Measurements from ENCODE around the gene PEF1. TPM values are rescaled to one million over a fixed set of nuclear protein-coding genes. Genes with fewer than 3 reads are reported as not detected.

Gene PEF1
- total RNA-seq, 1 donor from 2014 or later, result 69.9 TPM

- no peaks in the 10 kb centered on the region for H3K9me3 ChIP-seq
- H3K27me3 ChIP-seq, result peaks cover 12% of the 10 kb centered on the region
- DNase-seq, result no peak
- no peak for ATAC-seq
- no peak for TF ChIP-seq CTCF (IDR thresholded peaks at IDR 0.05)
- H3K4me3 ChIP-seq, result no peak overlapping the region
- no peaks in the 10 kb centered on the region for H3K36me3 ChIP-seq
- intact Hi-C loops (cut with DNase I), result no loop called here
- H3K4me1 ChIP-seq, result no peaks in the 10 kb centered on the region
- H3K27ac ChIP-seq, result no peak overlapping the region
These were observed 36.7 kb upstream of the PEF1 start for GRCh38 chr1:31681415-31681814.

GRCh38 chr1:31679676-31680230 is 35.1 kb upstream of the PEF1 start:
- Histone ChIP-seq H3K36me3 (no peaks in the 10 kb centered on the region), H3K27me3 (peaks cover 5% of the 10 kb centered on the region), H3K9me3 (no peaks in the 10 kb centered on the region), H3K4me1 (no peaks in the 10 kb centered on the region), H3K4me3 (no peak overlapping the region), H3K27ac (no peak overlapping the region)
- intact Hi-C loops (cut with DNase I), result no loop called here
- ATAC-seq (no peak), DNase-seq (no peak)
- TF ChIP-seq CTCF (IDR thresholded peaks at IDR 0.05), result no peak

- H3K4me3 ChIP-seq, result no peak overlapping the region
- TF ChIP-seq CTCF (IDR thresholded peaks at IDR 0.05), result no peak
- H3K27me3 ChIP-seq, result no peaks in the 10 kb centered on the region
- DNase-seq (no peak), ATAC-seq (no peak)
- intact Hi-C loops (cut with DNase I), result no loop called here
- H3K36me3 ChIP-seq, result no peaks in the 10 kb centered on the region
- no peaks in the 10 kb centered on the region for H3K4me1 ChIP-seq
- H3K27ac ChIP-seq, result no peak overlapping the region
- H3K9me3 ChIP-seq, result no peaks in the 10 kb centered on the region
These were observed 34.4 kb upstream of the PEF1 start for GRCh38 chr1:31679091-31679490.

GRCh38 chr1:31678681-31679080 is 34.0 kb upstream of the PEF1 start:
- Histone ChIP-seq H3K4me1 (no peaks in the 10 kb centered on the region), H3K27me3 (no peaks in the 10 kb centered on the region), H3K36me3 (no peaks in the 10 kb centered on the region), H3K27ac (no peak overlapping the region), H3K4me3 (no peak overlapping the region), H3K9me3 (no peaks in the 10 kb centered on the region)
- DNase-seq (no peak), ATAC-seq (no peak)
- intact Hi-C loops (cut with DNase I), result no loop called here
- no peak for TF ChIP-seq CTCF (IDR thresholded peaks at IDR 0.05)

GRCh38 chr1:31677949-31678348 is 33.3 kb upstream of the PEF1 start:
- intact Hi-C loops (cut with DNase I), result no loop called here
- Histone ChIP-seq H3K27ac (no peak overlapping the region), H3K4me3 (no peak overlapping the region), H3K4me1 (no peaks in the 10 kb centered on the region), H3K9me3 (no peaks in the 10 kb centered on the region), H3K27me3 (no peaks in the 10 kb centered on the region), H3K36me3 (no peaks in the 10 kb centered on the region)
- no peak for ATAC-seq
- no peak for TF ChIP-seq CTCF (IDR thresholded peaks at IDR 0.05)
- DNase-seq, result no peak

GRCh38 chr1:31677401-31677800 is 32.7 kb upstream of the PEF1 start:
- intact Hi-C loops (cut with DNase I), result no loop called here
- ATAC-seq, result no peak

More at GRCh38 chr1:31677401-31677800, 32.7 kb upstream of the PEF1 start:
- H3K9me3 ChIP-seq, result no peaks in the 10 kb centered on the region
- H3K4me1 ChIP-seq, result no peaks in the 10 kb centered on the region
- no peak overlapping the region for H3K27ac ChIP-seq
- H3K4me3 ChIP-seq, result no peak overlapping the region
- no peak for TF ChIP-seq CTCF (IDR thresholded peaks at IDR 0.05)
- H3K36me3 ChIP-seq, result no peaks in the 10 kb centered on the region
- DNase-seq, result no peak
- H3K27me3 ChIP-seq, result no peaks in the 10 kb centered on the region
